ENCODE data around the gene ZNF629. TPM values are rescaled to one million over a fixed set of nuclear protein-coding genes. Genes with fewer than 3 reads are reported as not detected.
A peak's percentile ranks its signal among the peaks of the same experiment; 100 is the strongest.

The ZNF629 gene
- polyA plus RNA-seq, 4 donors = 20.2 to 27.7 (median 27.0) TPM

GRCh38 chr16:30768583-30769181 is 18.3 kb downstream of the ZNF629 start:
- DNase-seq (ENCODE audit: low read depth in 4 of 4, low spot score in 3 of 4) = no peak

- no peak for DNase-seq (ENCODE audit: low read depth in 4 of 4, low spot score in 3 of 4)
Observed at GRCh38 chr16:30767767-30768465, 19.1 kb downstream of the ZNF629 start.

- no peak for DNase-seq (ENCODE audit: low read depth in 4 of 4, low spot score in 3 of 4)
Observed at GRCh38 chr16:30766933-30767284, 20.1 kb downstream of the ZNF629 start.

- no peak for DNase-seq (ENCODE audit: low read depth in 4 of 4, low spot score in 3 of 4)
Observed at GRCh38 chr16:30766206-30766932, 20.6 kb downstream of the ZNF629 start.

GRCh38 chr16:30764816-30765465 is 22.1 kb downstream of the ZNF629 start:
- DNase-seq (ENCODE audit: low read depth in 4 of 4, low spot score in 3 of 4) = no peak

- no peak for DNase-seq (ENCODE audit: low read depth in 4 of 4, low spot score in 3 of 4)
Observed at GRCh38 chr16:30764086-30764485, 22.9 kb downstream of the ZNF629 start.

- DNase-seq (ENCODE audit: low read depth in 4 of 4, low spot score in 3 of 4) = no peak
Observed at GRCh38 chr16:30762991-30763725, 23.8 kb downstream of the ZNF629 start.

- DNase-seq (ENCODE audit: low read depth in 4 of 4, low spot score in 3 of 4) = peak; percentile 95 to 98 (median 96)
Observed at GRCh38 chr16:30761928-30762902, 24.8 kb downstream of the ZNF629 start, which contains the start of the genes CFAP119 and RNF40. TSS of gene CFAP119 (minus strand) at chr16:30762062. CDS start at chr16:30761748, 314 bp downstream. TSS of gene RNF40 (plus strand) at chr16:30762322. CDS start at chr16:30762546, 224 bp downstream.

- peak in 1 of 4 donors; percentile 29 for DNase-seq (ENCODE audit: low read depth in 4 of 4, low spot score in 3 of 4)
Observed at GRCh38 chr16:30761427-30761927, 25.5 kb downstream of the ZNF629 start.

GRCh38 chr16:30760577-30761426 is 26.2 kb downstream of the ZNF629 start:
- no peak for DNase-seq (ENCODE audit: low read depth in 4 of 4, low spot score in 3 of 4)

- DNase-seq (ENCODE audit: low read depth in 4 of 4, low spot score in 3 of 4) = no peak
Observed at GRCh38 chr16:30760001-30760559, 26.9 kb downstream of the ZNF629 start.

GRCh38 chr16:30758988-30759491 is 28.0 kb downstream of the ZNF629 start:
- DNase-seq (ENCODE audit: low read depth in 4 of 4, low spot score in 3 of 4) = no peak

- DNase-seq (ENCODE audit: low read depth in 4 of 4, low spot score in 3 of 4) = no peak
Observed at GRCh38 chr16:30757316-30757715, 29.7 kb downstream of the ZNF629 start.

GRCh38 chr16:30756781-30757100 is 30.3 kb downstream of the ZNF629 start:
- no peak for DNase-seq (ENCODE audit: low read depth in 4 of 4, low spot score in 3 of 4)

- DNase-seq (ENCODE audit: low read depth in 4 of 4, low spot score in 3 of 4) = no peak
Observed at GRCh38 chr16:30755955-30756780, 30.8 kb downstream of the ZNF629 start.

- DNase-seq (ENCODE audit: low read depth in 4 of 4, low spot score in 3 of 4) = no peak
Observed at GRCh38 chr16:30753596-30753995, 33.4 kb downstream of the ZNF629 start.

Data from left renal pelvis (tissue), 4 donors.